Heart left ventricle (tissue), 16 donors: ENCODE measurements around the gene PTGER1. TPM values are rescaled to one million over a fixed set of nuclear protein-coding genes. Genes with fewer than 3 reads are reported as not detected.

Experiments used
- ATAC-seq, 4 donors: fragments of 200-7000 bp; cut with Tn5 transposase; one replicate each; pipeline ENCODE4 v1.9.1; 2020 to 2022; ENCODE audit warnings: moderate library complexity in 4 of 4, mild to moderate bottlenecking in 3 of 4, moderate number of reproducible peaks in 1 of 4
- DNase-seq, 5 donors: peaks; one replicate each; pipeline ENCODE4 v3.0.0-alpha.2; 2020
- H3K27ac ChIP-seq, 12 donors: fragments of 200-600 bp; sonication (generic) in 4 of 12; one replicate each; pipeline versions ENCODE4 v1.5.0 to v1.8.0; 2016 to 2022; ENCODE audit warnings: mild to moderate bottlenecking in 2 of 12
- H3K27me3 ChIP-seq, 9 donors: fragments of 200-600 bp; sonication (generic) in 2 of 9; one replicate each; pipeline versions ENCODE4 v1.5.1 to v1.8.0; 2016 to 2022; ENCODE audit warnings: mild to moderate bottlenecking in 3 of 9
- H3K36me3 ChIP-seq, 9 donors: fragments of 200-600 bp; sonication (generic) in 2 of 9; one replicate each; pipeline versions ENCODE4 v1.5.0 to v1.8.0; 2018 to 2022; ENCODE audit warnings: mild to moderate bottlenecking in 2 of 9
- H3K4me1 ChIP-seq, 12 donors: fragments of 200-600 bp; sonication (generic) in 4 of 12; one replicate each; pipeline versions ENCODE4 v1.5.0 to v1.8.0; 2016 to 2022; ENCODE audit warnings: mild to moderate bottlenecking in 3 of 12
- H3K4me3 ChIP-seq, 12 donors: fragments of 200-600 bp; sonication (generic) in 4 of 12; one replicate each; pipeline versions ENCODE4 v1.5.0 to v1.8.0; 2017 to 2022; ENCODE audit warnings: mild to moderate bottlenecking in 9 of 12, moderate library complexity in 4 of 12
- H3K9me3 ChIP-seq, 12 donors: fragments of 200-600 bp; sonication (generic) in 4 of 12; one replicate each; pipeline versions ENCODE4 v1.5.0 to v1.8.0; 2016 to 2022; ENCODE audit warnings: mild to moderate bottlenecking in 1 of 12
- POLR2A ChIP-seq, 2 donors: fragments of 450-650 bp; IDR thresholded peaks; one replicate each; pipeline ENCODE4 v1.6.1; 2017; ENCODE audit warnings: antibody characterized with exemption in 2 of 2, mild to moderate bottlenecking in 2 of 2, moderate library complexity in 2 of 2
- WGBS, 4 donors: extraction: QIAGEN DNeasy Blood & Tissue Kit in 2 of 4; methylation state at CpG; one replicate each; pipeline versions ENCODE4 v1.1.5 to v1.1.7; 2013 to 2018; 5-methylcytosine and 5-hydroxymethylcytosine counted together
- intact Hi-C, 10 donors: fragments of 100-400 bp; cut with DNase I; formaldehyde crosslinking; loops; one replicate each; pipeline versions ENCODE4 v1.11.1 to v1.14.2; 2022
- long read RNA-seq, 3 donors: library from polyadenylated mRNA; unstranded; transcript quantifications; one replicate each; pipeline ENCODE4 v2.0.0, GENCODE V29; 2020 to 2021
- polyA plus RNA-seq, 2 donors: library from polyadenylated mRNA; stranded (reverse); fragments of 200-250 nt; gene quantifications; one replicate each; pipeline ENCODE4 v1.2.3, GENCODE V29; 2013
- total RNA-seq, 9 donors: library from RNA; depleted of rRNA in 2 of 9; stranded (reverse); fragments of >200 nt in 2 of 9; fragmentation: NEBNext Ultra II Directional in 3 of 9; extraction: Animal tissue kit (Norgen Biotek cat#: 25700) in 3 of 9; gene quantifications; one replicate each; pipeline versions ENCODE4 v1.1.0 to v1.2.4, GENCODE V29; 2016 to 2023
- TF ChIP-seq, protein P1 (sequence below), 12 donors: fragments of 200-600 bp; sonication (generic) in 4 of 12; IDR thresholded peaks; one replicate each; pipeline versions ENCODE4 v1.5.0 to v1.8.0; 2018 to 2022; ENCODE audit warnings: antibody characterized with exemption in 12 of 12, mild to moderate bottlenecking in 5 of 12
- donor health status: ischemic (EF 13 %, LVEDD 7.1; RV severe dilation, severe dysfunction).
- donor health status: healthy with polysubstance abuse.
- donor health status: DM: no; HTN: yes; CAD: no.
- donor health status: DM: no; HTN: no; CAD: no.
- donor health status: ischemic (EF 25% LVEDD 6.9; RV normal size, moderate dysfunction).
- donor health status: ischemic (EF 25% LVEDD 5.7; RV mildly dilated, moderate dysfunction).
- donor health status: healthy.
- donor health status: DM: yes; HTN: yes; CAD: no.
- donor health status: ischemic (EF 35%, LVEDD 5.7; RV mildly dilated, moderate dysfunction).
- donor health status: nonischemic (EF 11% LVEDD 7.7; RV severe dilation, severe dysfunction).
- donor health status: DM: yes; HTN: yes; CAD: no.
- donor health status: PGD.
- donor health status: ischemic (EF 29% LVEDD 5.4; RV normal size, mild dysfunction).
- donor health status: nonischemic (EF 23%, LVEDD 6.1; RV moderate dilation, normal function).

PTGER1 gene, protein sequence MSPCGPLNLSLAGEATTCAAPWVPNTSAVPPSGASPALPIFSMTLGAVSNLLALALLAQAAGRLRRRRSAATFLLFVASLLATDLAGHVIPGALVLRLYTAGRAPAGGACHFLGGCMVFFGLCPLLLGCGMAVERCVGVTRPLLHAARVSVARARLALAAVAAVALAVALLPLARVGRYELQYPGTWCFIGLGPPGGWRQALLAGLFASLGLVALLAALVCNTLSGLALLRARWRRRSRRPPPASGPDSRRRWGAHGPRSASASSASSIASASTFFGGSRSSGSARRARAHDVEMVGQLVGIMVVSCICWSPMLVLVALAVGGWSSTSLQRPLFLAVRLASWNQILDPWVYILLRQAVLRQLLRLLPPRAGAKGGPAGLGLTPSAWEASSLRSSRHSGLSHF
- total RNA-seq (under 1 TPM in 1 of 9 donors, not detected in 8; 0.35 TPM), polyA plus RNA-seq (under 1 TPM in 1 of 2 donors, not detected in 1; 0.15 TPM)
- long read RNA-seq, donor 1, result 0 reads
- long read RNA-seq, donor 2, result 0 reads
- long read RNA-seq, donor 3, result 0 reads

DNA sequence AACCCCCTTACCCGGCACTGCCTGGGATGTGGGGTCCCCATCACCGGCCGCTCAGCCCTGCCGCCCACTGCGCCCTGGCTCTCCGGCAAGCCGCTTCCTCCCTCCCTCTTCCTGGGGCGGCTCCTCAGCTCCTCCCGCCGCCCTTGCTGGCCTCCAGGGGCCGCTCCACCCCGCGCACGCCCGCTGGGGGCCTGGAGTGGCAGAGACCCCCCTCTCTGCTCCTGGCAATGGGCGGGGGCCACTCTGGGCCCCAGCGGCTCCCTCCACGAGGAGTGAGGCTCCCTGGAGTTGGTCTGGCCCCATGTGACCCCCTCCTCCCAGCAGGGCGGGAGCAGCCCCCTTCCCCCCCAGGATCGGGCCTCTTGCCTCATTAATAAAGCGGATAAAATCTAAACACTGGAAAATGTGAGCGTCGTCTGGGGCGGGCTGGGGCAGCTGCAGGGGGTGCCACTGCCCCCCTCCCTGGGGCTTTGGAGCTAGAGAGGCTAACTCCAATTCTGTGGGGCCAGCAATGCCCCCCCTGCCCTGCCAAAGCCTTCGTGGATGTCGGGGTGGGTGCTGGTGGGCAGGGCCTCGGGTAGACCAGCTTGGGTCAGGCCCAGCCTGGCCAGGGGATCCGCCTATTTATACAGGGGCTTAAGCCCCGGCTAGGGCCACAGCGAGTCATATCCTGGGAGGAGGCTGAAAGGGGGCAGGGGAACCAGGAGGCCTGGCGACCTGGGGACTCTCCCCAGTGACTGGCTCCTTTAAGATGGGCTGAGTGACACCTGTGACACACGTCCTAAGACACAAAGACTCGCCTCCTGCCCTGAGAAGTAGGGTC lies at the start of gene PTGER1:
Gene PTGER1, minus strand, starts transcription at position 104 of the 823 bp plus-strand sequence. CDS start 1,034 bp downstream, outside the sequence.
- Histone ChIP-seq H3K27me3 (peaks cover 0 to 39% (median 16%) of the 10 kb centered on the region in 9 donors), H3K27ac (no peak within 1 kb of the TSS), H3K36me3 (peaks cover 0 to 44% (median 34%) of the 10 kb centered on the region in 9 donors), H3K4me3 (peak within 1 kb of the TSS in 2 of 12 donors; percentile 25 to 35), H3K4me1 (peaks cover 4 to 56% (median 24%) of the 10 kb centered on the region in 12 donors), H3K9me3 (no peaks in the 10 kb centered on the region)
- intact Hi-C loops, result loop anchor here in 7 of 10 donors (5.0 to 10.0 kb wide), 6 partner anchors 33 to 341 kb away; partner anchors contain the start of gene ASF1B (in 1 of the 7)
- TF ChIP-seq, protein P1, sequence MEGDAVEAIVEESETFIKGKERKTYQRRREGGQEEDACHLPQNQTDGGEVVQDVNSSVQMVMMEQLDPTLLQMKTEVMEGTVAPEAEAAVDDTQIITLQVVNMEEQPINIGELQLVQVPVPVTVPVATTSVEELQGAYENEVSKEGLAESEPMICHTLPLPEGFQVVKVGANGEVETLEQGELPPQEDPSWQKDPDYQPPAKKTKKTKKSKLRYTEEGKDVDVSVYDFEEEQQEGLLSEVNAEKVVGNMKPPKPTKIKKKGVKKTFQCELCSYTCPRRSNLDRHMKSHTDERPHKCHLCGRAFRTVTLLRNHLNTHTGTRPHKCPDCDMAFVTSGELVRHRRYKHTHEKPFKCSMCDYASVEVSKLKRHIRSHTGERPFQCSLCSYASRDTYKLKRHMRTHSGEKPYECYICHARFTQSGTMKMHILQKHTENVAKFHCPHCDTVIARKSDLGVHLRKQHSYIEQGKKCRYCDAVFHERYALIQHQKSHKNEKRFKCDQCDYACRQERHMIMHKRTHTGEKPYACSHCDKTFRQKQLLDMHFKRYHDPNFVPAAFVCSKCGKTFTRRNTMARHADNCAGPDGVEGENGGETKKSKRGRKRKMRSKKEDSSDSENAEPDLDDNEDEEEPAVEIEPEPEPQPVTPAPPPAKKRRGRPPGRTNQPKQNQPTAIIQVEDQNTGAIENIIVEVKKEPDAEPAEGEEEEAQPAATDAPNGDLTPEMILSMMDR (IDR thresholded peaks at IDR 0.05), result peak in 8 of 12 donors; percentile 17 to 52 (median 34)
- TF ChIP-seq POLR2A (IDR thresholded peaks at IDR 0.05), result no peak
- WGBS, 4 donors, result 19 to 39% (median 21%) methylated on average over 8 to 33 of the region's 33 CpGs
- ATAC-seq (peak in 1 of 4 donors; percentile 3), DNase-seq (no peak)

DNA sequence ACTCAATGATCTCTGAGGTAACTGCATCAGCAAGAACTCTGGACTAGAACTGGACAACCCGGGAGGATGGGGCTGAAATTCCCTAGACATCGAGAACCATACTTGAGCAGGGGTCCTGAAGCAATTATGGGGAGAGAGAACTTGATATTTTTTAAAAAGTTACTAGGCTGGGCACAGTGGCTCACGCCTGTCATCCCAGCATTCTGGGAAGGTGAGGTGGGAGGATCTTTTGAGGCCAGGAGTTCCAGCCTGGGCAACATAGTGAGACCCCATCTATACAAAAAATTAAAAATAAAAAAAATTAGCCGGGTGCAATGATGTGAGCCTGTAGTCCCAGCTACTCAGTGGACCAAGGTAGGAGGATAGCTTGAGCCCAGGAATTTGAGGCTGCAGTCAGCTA lies 45.4 kb upstream of the PTGER1 start:
- Histone ChIP-seq H3K36me3 (peaks cover 0 to 14% (median 11%) of the 10 kb centered on the region in 9 donors), H3K4me3 (no peak overlapping the region), H3K9me3 (no peaks in the 10 kb centered on the region), H3K27ac (peak overlapping the region in 1 of 12 donors; percentile 99), H3K4me1 (peaks cover 0 to 51% (median 20%) of the 10 kb centered on the region in 12 donors), H3K27me3 (no peaks in the 10 kb centered on the region)
- intact Hi-C loops, result no loop called here
- no peak for DNase-seq
- no peak for ATAC-seq
- TF ChIP-seq, protein P1 (IDR thresholded peaks at IDR 0.05), result no peak
- no peak for TF ChIP-seq POLR2A (IDR thresholded peaks at IDR 0.05)
- WGBS, 4 donors, result 82 to 97% (median 91%) methylated on average over 4 of the region's 4 CpGs

DNA sequence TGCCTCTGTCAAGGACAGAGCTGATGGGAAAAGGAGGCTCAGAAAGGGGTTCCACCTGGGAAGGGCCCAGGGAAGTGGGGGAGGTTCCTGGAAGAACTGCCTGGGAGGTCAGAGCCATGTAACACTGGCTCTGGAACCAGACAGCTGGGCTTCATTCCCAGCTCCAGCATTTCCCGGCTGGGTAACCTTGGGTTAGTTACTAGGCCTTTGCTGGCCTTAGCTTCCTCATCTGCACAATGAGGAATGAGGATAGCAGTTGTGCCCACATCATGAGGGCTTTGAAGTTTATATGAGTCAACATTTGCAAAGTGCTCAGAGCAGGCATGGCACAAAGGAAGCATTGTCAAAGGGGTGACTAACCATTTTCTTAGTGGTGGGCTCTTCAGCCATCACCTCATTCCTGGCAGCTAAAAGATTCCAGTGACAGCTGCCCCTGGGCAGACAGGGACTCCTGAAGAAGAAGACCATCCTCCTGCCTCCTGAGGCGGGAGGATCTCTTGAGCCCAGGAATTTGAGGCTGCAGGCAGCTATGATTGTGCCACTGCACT lies 44.8 kb upstream of the PTGER1 start:
- peaks cover 0 to 57% (median 26%) of the 10 kb centered on the region in 12 donors for H3K4me1 ChIP-seq
- ATAC-seq, result no peak
- H3K36me3 ChIP-seq, result peaks cover 0 to 21% (median 17%) of the 10 kb centered on the region in 9 donors
- H3K4me3 ChIP-seq, result no peak overlapping the region
- no peak for DNase-seq
- intact Hi-C loops, result no loop called here
- no peak for TF ChIP-seq POLR2A (IDR thresholded peaks at IDR 0.05)
- TF ChIP-seq, protein P1 (IDR thresholded peaks at IDR 0.05), result no peak
- H3K9me3 ChIP-seq, result no peaks in the 10 kb centered on the region
- 42 to 58% (median 50%) methylated on average over 2 of the region's 2 CpGs for WGBS, 4 donors
- no peaks in the 10 kb centered on the region for H3K27me3 ChIP-seq
- H3K27ac ChIP-seq, result peak overlapping the region in 4 of 12 donors; percentile 86 to 100 (median 99)
